AG04450 (cell line): ENCODE measurements around the gene PTPN1. TPM values are rescaled to one million over a fixed set of nuclear protein-coding genes. Genes with fewer than 3 reads are reported as not detected.

Source experiments
- CTCF ChIA-PET: fragments of 300-600, 350-600 bp; formaldehyde crosslinking; extraction: SDS; loops from one replicate; lab custom pipeline; 2022; ENCODE audit warnings: antibody characterized with exemption, inconsistent platforms; lab: Charles Lee
- POLR2A ChIA-PET: fragments of 350-600 bp; formaldehyde crosslinking; extraction: SDS; loops from one replicate; lab custom pipeline; 2021; ENCODE audit warnings: antibody characterized with exemption, inconsistent platforms; lab: Yijun Ruan, JAX
- DNase-seq: peaks from one replicate; pipeline ENCODE4 v3.0.0-alpha.2; 2011; ENCODE audit warnings: low read depth, low spot score
- H3K27ac ChIP-seq: one replicate; pipeline ENCODE4 v1.5.1; 2012; ENCODE audit warnings: low read depth, low read length, control low read depth
- H3K27me3 ChIP-seq: one replicate; pipeline ENCODE4 v1.6.0; 2012; ENCODE audit warnings: low read length; ENCODE audit not compliant: control insufficient read depth, insufficient read depth
- H3K4me3 ChIP-seq: 2 replicates; pipeline ENCODE4 v1.5.1; 2011; ENCODE audit warnings: mild to moderate bottlenecking, low read depth, low read length, control low read depth
- H3K9me3 ChIP-seq: 2 replicates; pipeline ENCODE4 v1.5.1; 2012; ENCODE audit warnings: low read length; ENCODE audit not compliant: control insufficient read depth, insufficient read depth
- polyA plus RNA-seq: library from polyadenylated mRNA; depleted of rRNA; stranded (reverse); fragments of >200 nt; gene quantifications from 2 replicates; pipeline ENCODE4 v1.2.3, GENCODE V29; 2011
- TF ChIP-seq, protein P1 (sequence below): IDR thresholded peaks from 2 replicates; pipeline ENCODE4 v1.5.1; 2011; ENCODE audit warnings: low read depth, low read length, control low read depth, inconsistent platforms

The PTPN1 gene
- polyA plus RNA-seq, 1 experiment, result 54.7 TPM

DNA sequence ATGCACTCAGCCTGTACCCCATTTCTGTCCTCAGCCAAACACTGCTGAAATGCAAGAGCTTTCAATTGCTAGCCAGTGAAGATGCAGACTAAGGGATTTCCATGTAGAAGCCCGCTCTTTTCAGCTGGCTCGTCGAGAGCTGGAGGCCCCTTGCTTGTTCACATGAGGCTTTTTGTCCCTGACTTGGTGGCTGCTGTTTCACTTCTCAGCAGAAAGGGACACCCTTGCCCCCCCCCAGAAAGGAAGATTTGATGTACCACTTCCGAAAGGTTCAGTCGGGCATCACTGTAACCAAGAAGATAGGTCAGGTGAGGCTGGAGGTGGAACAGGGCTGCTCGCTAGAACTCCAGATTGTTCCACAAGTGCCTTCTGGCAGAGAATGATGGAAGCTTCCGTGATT, 23.3 kb downstream of the PTPN1 start:
- ChIA-PET CTCF (interaction anchor here (0.7 to 1.1 kb wide), 2 partner anchors 43 to 212 kb away, joined by 3 to 10 read pairs; no protein-coding TSS in a partner anchor), POLR2A (interaction anchor here (1.9 kb wide), 1 partner anchor 28 kb away, joined by 12 read pairs; no protein-coding TSS in a partner anchor)
- Histone ChIP-seq H3K9me3 (no peaks in the 10 kb centered on the region), H3K4me3 (no peak overlapping the region), H3K27ac (peak overlapping the region; percentile 80), H3K27me3 (no peaks in the 10 kb centered on the region)
- no peak for DNase-seq
- TF ChIP-seq, protein P1, sequence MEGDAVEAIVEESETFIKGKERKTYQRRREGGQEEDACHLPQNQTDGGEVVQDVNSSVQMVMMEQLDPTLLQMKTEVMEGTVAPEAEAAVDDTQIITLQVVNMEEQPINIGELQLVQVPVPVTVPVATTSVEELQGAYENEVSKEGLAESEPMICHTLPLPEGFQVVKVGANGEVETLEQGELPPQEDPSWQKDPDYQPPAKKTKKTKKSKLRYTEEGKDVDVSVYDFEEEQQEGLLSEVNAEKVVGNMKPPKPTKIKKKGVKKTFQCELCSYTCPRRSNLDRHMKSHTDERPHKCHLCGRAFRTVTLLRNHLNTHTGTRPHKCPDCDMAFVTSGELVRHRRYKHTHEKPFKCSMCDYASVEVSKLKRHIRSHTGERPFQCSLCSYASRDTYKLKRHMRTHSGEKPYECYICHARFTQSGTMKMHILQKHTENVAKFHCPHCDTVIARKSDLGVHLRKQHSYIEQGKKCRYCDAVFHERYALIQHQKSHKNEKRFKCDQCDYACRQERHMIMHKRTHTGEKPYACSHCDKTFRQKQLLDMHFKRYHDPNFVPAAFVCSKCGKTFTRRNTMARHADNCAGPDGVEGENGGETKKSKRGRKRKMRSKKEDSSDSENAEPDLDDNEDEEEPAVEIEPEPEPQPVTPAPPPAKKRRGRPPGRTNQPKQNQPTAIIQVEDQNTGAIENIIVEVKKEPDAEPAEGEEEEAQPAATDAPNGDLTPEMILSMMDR, result no peak

DNA sequence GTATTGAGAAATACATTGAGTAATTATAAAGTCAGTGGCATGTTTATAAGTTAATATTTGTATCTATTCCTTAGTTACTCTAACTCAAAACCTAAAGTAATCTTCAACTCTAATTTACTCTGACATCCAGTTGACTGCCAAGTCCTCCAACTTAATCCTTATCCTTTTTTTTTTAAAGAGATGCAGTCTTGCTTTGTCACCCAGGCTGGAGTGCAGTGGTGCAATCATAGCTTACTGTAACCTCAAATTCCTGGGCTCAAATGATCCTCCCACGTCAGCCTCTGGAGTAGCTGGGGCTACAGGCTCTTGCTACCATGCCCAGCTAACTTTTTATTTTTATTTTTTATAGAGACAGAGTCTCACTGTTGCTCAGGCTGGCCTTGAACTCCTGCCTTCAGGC, 24.4 kb downstream of the PTPN1 start:
- H3K9me3 ChIP-seq, result no peaks in the 10 kb centered on the region
- no peaks in the 10 kb centered on the region for H3K27me3 ChIP-seq
- CTCF ChIA-PET, result interaction anchor here (1.0 kb wide), 1 partner anchor 255 kb away, joined by 3 read pairs; no protein-coding TSS in a partner anchor
- peak; percentile 58 for DNase-seq
- no peak overlapping the region for H3K4me3 ChIP-seq
- peak overlapping the region; percentile 86 for H3K27ac ChIP-seq
- POLR2A ChIA-PET, result interaction anchor here (0.7 to 1.9 kb wide), 8 partner anchors 9 to 118 kb away, joined by 3 to 12 read pairs (median 4); partner anchors contain the start of gene PTPN1
- TF ChIP-seq, protein P1, result no peak

DNA sequence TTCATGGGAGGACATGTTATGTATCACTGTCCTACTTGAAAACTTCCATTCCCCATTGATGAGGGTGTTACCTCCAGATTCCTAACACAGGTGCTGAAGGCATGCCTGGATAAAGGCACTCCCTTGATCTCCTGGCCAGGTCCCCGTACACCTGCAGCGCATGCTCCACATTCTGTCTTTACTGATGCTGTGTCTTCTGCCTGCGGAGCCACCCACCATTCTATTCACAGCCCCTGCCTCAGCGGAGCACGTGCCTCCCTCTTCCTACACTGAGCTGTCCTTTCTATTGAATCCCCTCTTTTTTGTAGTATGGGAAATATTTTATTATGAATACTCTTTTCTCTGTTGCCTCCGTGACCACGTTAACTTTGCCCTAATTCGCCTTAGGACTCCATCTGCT, 25.0 kb downstream of the PTPN1 start:
- TF ChIP-seq, protein P1, result no peak
- Histone ChIP-seq H3K27ac (peak overlapping the region; percentile 86), H3K27me3 (no peaks in the 10 kb centered on the region), H3K9me3 (no peaks in the 10 kb centered on the region), H3K4me3 (no peak overlapping the region)
- ChIA-PET POLR2A (interaction anchor here (0.6 to 1.4 kb wide), 6 partner anchors 10 to 156 kb away, joined by 3 to 5 read pairs (median 4); partner anchors contain the start of genes PTPN1 and RIPOR3), CTCF (no interaction called here)
- DNase-seq, result no peak

DNA sequence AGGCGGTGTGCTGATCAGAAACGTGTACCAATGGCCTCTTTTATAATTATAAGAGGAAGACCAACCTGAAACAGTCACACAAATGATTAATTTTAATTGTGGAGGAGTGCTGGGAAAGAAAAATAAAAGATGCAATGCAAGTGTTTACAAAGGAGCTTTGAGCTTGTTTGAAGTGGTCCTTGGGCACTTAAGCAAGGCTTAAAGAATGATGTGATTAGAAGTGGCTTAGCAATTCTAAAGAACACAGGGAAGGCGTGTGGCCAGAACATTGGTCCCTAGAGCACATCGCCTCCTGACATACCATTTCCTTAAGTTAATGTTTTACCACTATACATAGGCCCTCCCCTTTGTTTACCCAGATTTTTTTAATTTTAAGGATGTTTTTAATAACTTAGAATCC, 26.1 kb downstream of the PTPN1 start:
- no peak for DNase-seq
- no peak overlapping the region for H3K4me3 ChIP-seq
- H3K9me3 ChIP-seq, result no peaks in the 10 kb centered on the region
- ChIA-PET POLR2A (no interaction called here), CTCF (no interaction called here)
- TF ChIP-seq, protein P1, result no peak
- H3K27me3 ChIP-seq, result no peaks in the 10 kb centered on the region
- H3K27ac ChIP-seq, result no peak overlapping the region

DNA sequence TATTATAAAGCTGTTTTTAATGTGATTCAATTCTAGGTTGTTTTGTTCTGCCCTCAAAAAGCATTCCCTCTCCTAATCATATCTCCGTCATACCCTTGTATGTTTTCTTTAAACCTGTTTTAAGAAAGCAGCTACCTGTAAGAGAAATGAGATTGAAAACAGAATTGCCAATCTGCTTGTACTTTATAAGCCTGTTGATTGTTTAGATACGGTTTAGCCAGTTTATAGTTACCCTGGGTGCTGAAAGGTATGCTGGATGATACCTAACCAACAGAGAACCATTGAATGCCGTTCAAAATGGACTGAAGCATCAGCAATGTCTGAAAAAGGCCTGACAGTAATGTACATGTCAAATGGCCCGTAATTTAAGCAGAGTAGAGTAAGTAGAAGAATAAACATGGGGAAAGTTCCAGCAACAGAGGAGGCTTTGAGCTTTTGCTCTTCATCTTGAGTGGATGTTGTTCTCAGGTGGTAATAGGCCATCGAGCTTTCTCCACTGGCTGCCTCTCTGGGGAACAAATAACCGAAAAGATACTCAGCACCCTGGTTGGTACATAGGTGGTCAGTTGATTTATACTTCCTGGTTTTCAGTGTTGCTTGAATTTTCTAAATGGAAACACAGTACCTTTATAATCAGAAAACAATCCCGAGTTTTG, 27.5 kb downstream of the PTPN1 start:
- no peak for DNase-seq
- ChIA-PET CTCF (interaction anchor here (1.4 kb wide), 1 partner anchor 211 kb away, joined by 4 read pairs; no protein-coding TSS in a partner anchor), POLR2A (interaction anchor here (0.6 to 1.4 kb wide), 2 partner anchors 18 to 24 kb away, joined by 3 to 5 read pairs; no protein-coding TSS in a partner anchor)
- no peak overlapping the region for H3K27ac ChIP-seq
- H3K27me3 ChIP-seq, result no peaks in the 10 kb centered on the region
- TF ChIP-seq, protein P1, result no peak
- no peaks in the 10 kb centered on the region for H3K9me3 ChIP-seq
- no peak overlapping the region for H3K4me3 ChIP-seq
